ENCODE measurements around the gene EXT2. TPM values are rescaled to one million over a fixed set of nuclear protein-coding genes. Genes with fewer than 3 reads are reported as not detected.
A peak's percentile ranks its signal among the peaks of the same experiment; 100 is the strongest.

The EXT2 gene
- total RNA-seq, 1 experiment from 2014 or later: 42.8 TPM

- H3K36me3 ChIP-seq (ENCODE audit: control insufficient read depth in 1 of 2, insufficient read depth in 2 of 2, low read length in 2 of 2): no peaks in the 10 kb centered on the region
- no peaks in the 10 kb centered on the region for H4K20me1 ChIP-seq (ENCODE audit: insufficient read depth)
- no peaks in the 10 kb centered on the region for H3K27me3 ChIP-seq (ENCODE audit: insufficient read depth, low read length)
- no TSS peak for BruUV-seq (replicated peaks)
- H3K4me2 ChIP-seq (ENCODE audit: low read length): peak within 1 kb of the TSS; percentile 91
- POLR2A ChIA-PET: interaction anchor here (0.7 to 1.4 kb wide), 3 partner anchors 27 to 222 kb away, joined by 3 read pairs; partner anchors contain the start of gene EXT2
- H3K4me1 ChIP-seq (ENCODE audit: control insufficient read depth in 1 of 2, insufficient read depth in 2 of 2, low read length in 2 of 2): peaks cover 11 to 19% of the 10 kb centered on the region in 2 experiments
- no peaks in the 10 kb centered on the region for H3K9me2 ChIP-seq (ENCODE audit: insufficient read depth)
- DNase-seq (ENCODE audit: low read depth, low spot score): peak; percentile 88
- intact Hi-C loops (cut with micrococcal nuclease): no loop called here
- H3K9me3 ChIP-seq (ENCODE audit: control insufficient read depth in 1 of 2, insufficient read depth in 1 of 2, low read depth in 1 of 2, low read length in 2 of 2): no peaks in the 10 kb centered on the region
- peak within 1 kb of the TSS; percentile 60 to 72 for H3K4me3 ChIP-seq (replicated peaks in 1 of 2; ENCODE audit: low read depth in 1 of 2, low read length in 2 of 2)
- H3K27ac ChIP-seq (ENCODE audit: low read depth, low read length): peak within 1 kb of the TSS; percentile 78
- H2AFZ ChIP-seq (ENCODE audit: low read depth, low read length, poor library complexity, severe bottlenecking): peak within 1 kb of the TSS; percentile 42
- H3K9ac ChIP-seq (ENCODE audit: low read length): peak within 1 kb of the TSS; percentile 81
- RAD21 ChIA-PET (ENCODE audit: low non-redundant PET in 1 of 2, low total read pairs in 2 of 2, uncharacterized antibody in 2 of 2, unreplicated experiment in 2 of 2): no interaction called here
- CTCF ChIA-PET: interaction anchor here (1.1 to 1.5 kb wide), 3 partner anchors 10 to 176 kb away, joined by 3 to 5 read pairs (median 3); no protein-coding TSS in a partner anchor
- peak; percentile 97 for ATAC-seq
- no peaks in the 10 kb centered on the region for H3K79me2 ChIP-seq (ENCODE audit: insufficient read depth, low read length)
- no peak; the same call in 1 of the 2 replicates for TF ChIP-seq SRF (IDR thresholded peaks at IDR 0.05; ENCODE audit: low read depth)
- TF ChIP-seq CTCF (IDR thresholded peaks at IDR 0.05 in 2 of 3, conservative IDR thresholded peaks at IDR 0.05 in 1 of 3; ENCODE audit: borderline replicate concordance in 1 of 3, insufficient read depth in 1 of 3, low read depth in 2 of 3, low read length in 2 of 3): peak; percentile 54 to 73 (median 70)
- TF ChIP-seq REST (IDR thresholded peaks at IDR 0.05; ENCODE audit: low read depth): no peak
- peak; percentile 59 for TF ChIP-seq SP1 (IDR thresholded peaks at IDR 0.05; ENCODE audit: low read depth)
- peak; percentile 95 for TF ChIP-seq MAX (IDR thresholded peaks at IDR 0.05)
- peak; percentile 48 for TF ChIP-seq YY1 (IDR thresholded peaks at IDR 0.05; ENCODE audit: extremely low read depth, insufficient replicate concordance, low read depth, low read length)
- no peak for TF ChIP-seq EZH2phosphoT487 (IDR thresholded peaks at IDR 0.05; ENCODE audit: borderline replicate concordance)
- TF ChIP-seq FOSL1 (IDR thresholded peaks at IDR 0.05; ENCODE audit: low read depth): no peak
- no peak for TF ChIP-seq ATF3 (IDR thresholded peaks at IDR 0.05)
- TF ChIP-seq ELF1 (IDR thresholded peaks at IDR 0.05; ENCODE audit: borderline replicate concordance, low read depth): peak; percentile 33; the same call in 1 of the 2 replicates
- no peak for TF ChIP-seq CEBPB (IDR thresholded peaks at IDR 0.05; ENCODE audit: low read depth)
- peak; percentile 78 for TF ChIP-seq POLR2A (IDR thresholded peaks at IDR 0.05; ENCODE audit: borderline replicate concordance, extremely low read depth, insufficient read depth, insufficient read length)
- no peak for TF ChIP-seq ZNF274 (IDR thresholded peaks at IDR 0.05; ENCODE audit: low read depth, low read length)
- TF ChIP-seq POLR2AphosphoS5 (IDR thresholded peaks at IDR 0.05; ENCODE audit: low read depth, low read length): peak; percentile 85
- TF ChIP-seq EGR1 (IDR thresholded peaks at IDR 0.05; ENCODE audit: low read depth): peak; percentile 96
- TF ChIP-seq ZFX (IDR thresholded peaks at IDR 0.05): peak; percentile 82
- TF ChIP-seq ZBTB33 (IDR thresholded peaks at IDR 0.05; ENCODE audit: extremely low read depth, insufficient replicate concordance, low read length): peak; percentile 79
- no peak for TF ChIP-seq EZH2 (IDR thresholded peaks at IDR 0.05)
Measured at GRCh38 chr11:44065841-44066731, 29.4 kb upstream of the EXT2 start, which contains the start of gene ACCS. Gene ACCS (plus strand): TSS chr11:44066270. CDS start chr11:44067628, 1,358 bp downstream.
